KMS-11 (cell line): ENCODE results near the gene PPM1H.

Experiments
- H2AFZ ChIP-seq: fragments of 200-600 bp; sonication (generic); 2 replicates; pipeline ENCODE4 v1.6.1; 2016; ENCODE audit warnings: antibody characterized with exemption, mixed run types, low read depth
- H3K27ac ChIP-seq: fragments of 200-600 bp; sonication (generic); 2 replicates; pipeline ENCODE4 v1.6.1; 2016; ENCODE audit warnings: mild to moderate bottlenecking, mixed run types
- H3K27me3 ChIP-seq: fragments of 200-600 bp; sonication (generic); 2 replicates; pipeline ENCODE4 v1.6.1; 2017; ENCODE audit warnings: mild to moderate bottlenecking, low read depth, mixed run types, moderate library complexity; ENCODE audit not compliant: insufficient read depth
- H3K36me3 ChIP-seq: fragments of 200-600 bp; sonication (generic); 2 replicates; pipeline ENCODE4 v1.6.1; 2017; ENCODE audit warnings: mild to moderate bottlenecking, mixed run types; ENCODE audit not compliant: insufficient read depth
- H3K4me1 ChIP-seq: fragments of 200-600 bp; sonication (generic); 2 replicates; pipeline ENCODE4 v1.6.1; 2016; ENCODE audit warnings: mild to moderate bottlenecking, low read depth, mixed run types; ENCODE audit not compliant: poor library complexity, severe bottlenecking
- H3K4me2 ChIP-seq: fragments of 200-600 bp; sonication (generic); 2 replicates; pipeline ENCODE4 v1.7.0; 2016; ENCODE audit warnings: mild to moderate bottlenecking, mixed run types
- H3K4me3 ChIP-seq: fragments of 200-600 bp; sonication (generic); IDR thresholded peaks from 2 replicates; pipeline ENCODE4 v1.6.1; 2017; ENCODE audit warnings: low read depth, low read length, mixed read lengths; ENCODE audit not compliant: insufficient read depth
- H3K79me2 ChIP-seq: fragments of 200-600 bp; sonication (generic); 2 replicates; pipeline ENCODE4 v1.6.1; 2016; ENCODE audit warnings: low read depth, mixed run types; ENCODE audit not compliant: insufficient read depth
- H3K9ac ChIP-seq: fragments of 200-600 bp; sonication (generic); 2 replicates; pipeline ENCODE4 v1.6.1; 2016; ENCODE audit warnings: mild to moderate bottlenecking, mixed run types
- H4K20me1 ChIP-seq: fragments of 200-600 bp; sonication (generic); 2 replicates; pipeline ENCODE4 v1.6.1; 2016; ENCODE audit warnings: mild to moderate bottlenecking, mixed run types; ENCODE audit not compliant: insufficient read depth
- CTCF ChIP-seq: fragments of 200-600 bp; sonication (generic); conservative IDR thresholded peaks from 2 replicates; pipeline ENCODE4 v1.6.1; 2017; ENCODE audit warnings: low read depth, mild to moderate bottlenecking, antibody characterized with exemption, low read length, moderate library complexity, mixed read lengths

PPM1H gene

DNA sequence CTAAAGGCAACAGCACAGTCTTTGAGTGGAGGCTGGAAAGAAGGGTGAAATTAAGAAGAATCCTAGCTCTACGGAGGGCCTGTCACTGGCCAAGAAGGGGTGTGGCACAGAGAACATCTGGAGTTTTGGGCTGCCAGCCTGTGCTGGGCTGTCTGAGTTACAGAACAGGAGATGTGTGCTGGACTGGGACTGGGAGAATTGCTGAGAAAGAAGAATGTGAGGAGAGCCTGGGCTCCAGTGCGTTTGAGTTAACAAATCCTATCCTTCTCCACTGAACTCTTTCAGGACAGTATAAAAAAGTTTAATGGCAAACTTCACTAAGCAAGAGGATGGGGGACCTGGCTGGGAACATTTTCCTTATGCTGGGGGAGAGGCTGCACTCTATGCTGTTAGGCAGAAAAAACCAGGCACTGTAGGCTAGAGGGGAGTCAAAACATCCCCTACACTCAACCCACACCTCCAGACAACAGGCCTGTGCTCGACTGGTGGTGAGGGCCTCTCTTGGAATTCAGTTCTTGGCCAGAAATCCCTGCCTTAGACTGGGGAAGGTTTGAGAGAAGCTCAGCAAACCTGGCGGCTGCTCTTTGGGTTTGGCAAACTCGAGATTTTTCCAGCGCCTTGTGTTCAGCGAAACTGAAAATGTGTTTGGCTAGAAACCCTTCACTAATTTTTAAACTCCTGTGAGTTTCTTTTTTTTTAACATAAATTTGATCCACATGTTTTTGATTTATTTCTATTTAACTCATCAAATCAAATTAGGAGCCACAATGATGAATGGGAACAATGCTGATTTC, 251.0 kb downstream of the PPM1H start:
- H2AFZ ChIP-seq = no peak overlapping the region
- no peak overlapping the region for H3K4me3 ChIP-seq
- TF ChIP-seq CTCF = no peak
- no peak overlapping the region for H3K4me2 ChIP-seq
- H3K27ac ChIP-seq = no peak overlapping the region
- no peaks in the 10 kb centered on the region for H4K20me1 ChIP-seq
- H3K4me1 ChIP-seq = no peaks in the 10 kb centered on the region
- H3K79me2 ChIP-seq = no peaks in the 10 kb centered on the region
- H3K36me3 ChIP-seq = 0 out of 2 replicates have a peak, but pooled peaks cover 3% of the 10 kb centered on the region
- H3K9ac ChIP-seq = no peak overlapping the region
- no peaks in the 10 kb centered on the region for H3K27me3 ChIP-seq

- H3K79me2 ChIP-seq = no peaks in the 10 kb centered on the region
- H3K36me3 ChIP-seq = no peaks in the 10 kb centered on the region
- no peak overlapping the region for H3K4me3 ChIP-seq
- H3K27me3 ChIP-seq = no peaks in the 10 kb centered on the region
- no peak overlapping the region for H3K4me2 ChIP-seq
- no peaks in the 10 kb centered on the region for H4K20me1 ChIP-seq
- no peak for TF ChIP-seq CTCF
- H2AFZ ChIP-seq = no peak overlapping the region
- no peaks in the 10 kb centered on the region for H3K4me1 ChIP-seq
- H3K27ac ChIP-seq = no peak overlapping the region
- no peak overlapping the region for H3K9ac ChIP-seq
Measured at GRCh38 chr12:62681306-62681705, 253.6 kb downstream of the PPM1H start.

- Histone ChIP-seq H3K27me3 (no peaks in the 10 kb centered on the region), H3K79me2 (no peaks in the 10 kb centered on the region), H3K9ac (no peak overlapping the region), H3K4me3 (no peak overlapping the region), H3K4me1 (no peaks in the 10 kb centered on the region), H3K27ac (no peak overlapping the region), H4K20me1 (no peaks in the 10 kb centered on the region), H2AFZ (no peak overlapping the region), H3K36me3 (no peaks in the 10 kb centered on the region), H3K4me2 (no peak overlapping the region)
- no peak for TF ChIP-seq CTCF
Measured at GRCh38 chr12:62679608-62680007, 255.3 kb downstream of the PPM1H start.

DNA sequence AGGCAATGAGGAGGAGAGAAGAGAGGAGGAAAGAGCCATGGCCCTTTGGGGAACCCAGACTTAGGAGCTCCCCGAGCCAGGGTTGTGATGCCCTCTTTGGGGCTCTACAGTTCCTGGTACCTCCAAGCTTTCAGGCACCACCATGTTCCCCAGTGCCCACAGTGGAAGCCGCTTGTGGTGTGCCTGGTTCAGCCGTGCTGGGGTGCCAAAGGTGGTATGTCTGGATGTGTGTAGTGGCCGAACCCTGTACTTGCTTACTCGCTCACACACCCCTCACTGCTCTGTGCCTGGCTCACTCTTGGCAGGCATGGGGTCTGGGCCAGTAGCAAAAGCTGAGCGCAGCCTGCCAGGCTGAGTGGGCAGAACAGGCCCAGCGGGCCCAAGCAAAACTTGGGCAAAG, 257.6 kb downstream of the PPM1H start:
- Histone ChIP-seq H3K27me3 (no peaks in the 10 kb centered on the region), H2AFZ (no peak overlapping the region)

More for the DNA sequence above, 257.6 kb downstream of the PPM1H start:
- no peaks in the 10 kb centered on the region for H3K36me3 ChIP-seq
- no peak overlapping the region for H3K9ac ChIP-seq
- no peak overlapping the region for H3K4me2 ChIP-seq
- no peaks in the 10 kb centered on the region for H3K79me2 ChIP-seq
- H3K4me1 ChIP-seq = no peaks in the 10 kb centered on the region
- no peak for TF ChIP-seq CTCF
- H3K27ac ChIP-seq = no peak overlapping the region
- no peaks in the 10 kb centered on the region for H4K20me1 ChIP-seq
- no peak overlapping the region for H3K4me3 ChIP-seq
